C4-2B (cell line): ENCODE measurements around the gene VSX1.

ENCODE experiments used
- H3K27ac ChIP-seq: fragments of 450-650 bp; 2 replicates; pipeline ENCODE4 v1.5.1; 2017
- ZFX ChIP-seq: fragments of 450-650 bp; IDR thresholded peaks from 2 replicates; pipeline ENCODE4 v1.6.1; 2017
- TF ChIP-seq, protein P1 (sequence below): fragments of 450-650 bp; conservative IDR thresholded peaks from 2 replicates; pipeline ENCODE4 v1.5.1; 2017; ENCODE audit warnings: mild to moderate bottlenecking

VSX1 gene

DNA sequence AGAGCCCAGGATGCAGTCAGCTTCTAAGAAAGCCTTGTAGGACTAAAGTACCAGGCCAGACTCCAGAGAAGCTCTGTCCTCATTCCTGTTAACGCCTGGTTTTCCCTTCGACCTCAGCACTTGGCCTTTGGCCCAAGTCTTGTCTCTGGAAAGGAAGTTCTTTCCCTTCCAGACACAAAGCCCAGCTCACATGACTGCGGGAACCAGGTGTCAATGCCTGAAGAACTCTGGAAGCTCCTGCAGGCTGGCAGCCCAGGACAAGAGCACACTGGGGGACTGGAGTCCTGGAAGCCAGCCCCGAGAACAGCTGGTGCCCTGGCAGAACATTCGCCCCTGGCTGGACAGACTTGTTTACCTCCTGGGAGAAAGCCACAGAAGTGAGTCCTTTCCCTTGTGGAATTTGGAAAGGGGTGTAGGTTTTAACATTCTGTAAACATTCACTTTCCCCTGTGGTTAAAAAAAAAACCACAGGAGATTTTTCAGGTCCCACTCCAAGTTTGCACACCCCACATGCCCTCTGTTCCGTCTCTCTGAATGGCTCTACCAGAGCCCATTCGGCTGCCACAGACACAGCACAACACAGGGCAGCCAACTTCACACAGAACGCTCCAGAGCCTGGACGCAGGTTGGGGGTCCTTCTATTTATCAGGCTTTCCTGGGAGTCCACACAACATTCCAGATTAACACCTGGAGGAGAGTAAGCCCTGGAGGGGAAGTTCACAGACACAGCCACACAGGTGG, 42.1 kb downstream of the VSX1 start:
- TF ChIP-seq, protein P1, sequence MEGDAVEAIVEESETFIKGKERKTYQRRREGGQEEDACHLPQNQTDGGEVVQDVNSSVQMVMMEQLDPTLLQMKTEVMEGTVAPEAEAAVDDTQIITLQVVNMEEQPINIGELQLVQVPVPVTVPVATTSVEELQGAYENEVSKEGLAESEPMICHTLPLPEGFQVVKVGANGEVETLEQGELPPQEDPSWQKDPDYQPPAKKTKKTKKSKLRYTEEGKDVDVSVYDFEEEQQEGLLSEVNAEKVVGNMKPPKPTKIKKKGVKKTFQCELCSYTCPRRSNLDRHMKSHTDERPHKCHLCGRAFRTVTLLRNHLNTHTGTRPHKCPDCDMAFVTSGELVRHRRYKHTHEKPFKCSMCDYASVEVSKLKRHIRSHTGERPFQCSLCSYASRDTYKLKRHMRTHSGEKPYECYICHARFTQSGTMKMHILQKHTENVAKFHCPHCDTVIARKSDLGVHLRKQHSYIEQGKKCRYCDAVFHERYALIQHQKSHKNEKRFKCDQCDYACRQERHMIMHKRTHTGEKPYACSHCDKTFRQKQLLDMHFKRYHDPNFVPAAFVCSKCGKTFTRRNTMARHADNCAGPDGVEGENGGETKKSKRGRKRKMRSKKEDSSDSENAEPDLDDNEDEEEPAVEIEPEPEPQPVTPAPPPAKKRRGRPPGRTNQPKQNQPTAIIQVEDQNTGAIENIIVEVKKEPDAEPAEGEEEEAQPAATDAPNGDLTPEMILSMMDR = no peak
- TF ChIP-seq ZFX = no peak
- H3K27ac ChIP-seq = peak overlapping the region; percentile 72

DNA sequence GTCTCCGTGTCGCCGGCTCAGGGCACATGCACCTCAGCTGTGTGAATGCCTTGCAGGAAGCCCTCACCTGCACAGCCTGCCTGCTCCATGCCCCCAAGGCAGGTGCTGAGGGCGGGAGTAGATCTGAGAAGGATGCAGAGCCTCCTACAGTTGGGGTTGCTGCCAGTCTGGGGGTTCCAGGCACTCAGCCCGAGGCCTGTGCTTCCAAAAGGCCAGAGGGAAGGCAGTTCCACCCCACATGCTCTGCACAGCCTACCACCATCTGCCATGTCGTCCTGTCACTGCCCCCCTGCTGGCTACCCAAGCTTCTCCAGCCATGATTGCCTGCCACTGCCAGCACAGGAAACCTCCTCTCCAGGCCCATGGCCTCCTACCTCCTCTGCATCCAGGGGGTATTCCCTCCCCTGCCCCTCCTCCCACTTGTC, 43.3 kb downstream of the VSX1 start:
- TF ChIP-seq ZFX = no peak
- TF ChIP-seq, protein P1 = no peak
- peak overlapping the region; percentile 72 for H3K27ac ChIP-seq

DNA sequence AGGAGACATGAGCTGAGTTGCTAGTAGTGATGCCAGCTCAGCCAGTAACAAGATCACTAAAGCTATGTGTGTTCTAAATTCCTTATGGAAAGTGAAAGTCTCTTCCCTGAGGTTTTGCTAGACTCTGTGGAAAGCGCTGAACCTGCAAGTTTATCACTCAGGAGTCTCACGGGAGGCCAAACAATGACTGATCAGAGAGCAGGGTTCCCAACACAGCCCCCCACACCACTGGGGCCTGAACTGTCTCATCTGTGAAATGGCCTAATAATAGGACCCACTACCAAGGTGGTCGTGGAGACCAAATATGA, 43.9 kb downstream of the VSX1 start:
- TF ChIP-seq ZFX = no peak
- TF ChIP-seq, protein P1 = no peak
- peak overlapping the region; percentile 72 for H3K27ac ChIP-seq

DNA sequence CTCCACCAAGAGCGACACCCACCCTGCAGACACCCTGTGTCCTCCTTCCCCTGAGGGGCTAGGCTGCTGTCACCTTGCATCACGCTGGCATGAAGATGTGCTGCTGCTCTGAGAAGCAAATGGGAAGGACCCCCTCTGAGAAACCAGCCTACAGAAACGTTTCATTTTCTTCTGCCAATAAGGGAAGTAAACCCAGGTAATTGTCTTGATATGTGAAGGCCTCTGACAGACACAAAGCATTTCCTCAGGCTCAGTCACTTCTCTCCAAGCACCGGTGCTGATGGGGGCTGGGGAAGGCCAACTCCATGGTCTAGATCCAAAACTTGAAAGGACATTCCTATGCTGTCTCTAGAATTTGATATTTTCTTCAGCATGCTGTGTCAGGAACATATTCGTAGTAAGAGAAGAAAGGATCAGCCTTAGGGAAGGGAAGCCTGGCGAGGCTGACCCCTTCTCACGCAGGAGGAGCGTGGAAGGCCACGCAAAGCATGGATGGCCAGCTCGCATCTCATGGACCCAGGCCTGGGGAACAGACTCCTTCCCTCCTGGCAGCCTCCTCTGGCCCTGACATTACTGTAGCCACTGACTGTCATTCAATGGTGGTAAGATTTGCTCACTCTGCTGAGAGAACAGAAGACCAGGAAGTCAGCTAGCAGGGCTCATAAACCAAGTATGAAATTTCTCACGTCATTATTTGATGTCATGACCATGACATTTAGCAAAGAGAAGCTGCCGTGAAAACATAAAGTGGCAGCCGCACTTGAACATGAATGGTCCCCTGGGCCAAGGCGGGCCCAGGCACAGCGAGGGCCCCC, 44.4 kb downstream of the VSX1 start:
- TF ChIP-seq, protein P1 = no peak
- no peak for TF ChIP-seq ZFX
- H3K27ac ChIP-seq = peak overlapping the region; percentile 72

DNA sequence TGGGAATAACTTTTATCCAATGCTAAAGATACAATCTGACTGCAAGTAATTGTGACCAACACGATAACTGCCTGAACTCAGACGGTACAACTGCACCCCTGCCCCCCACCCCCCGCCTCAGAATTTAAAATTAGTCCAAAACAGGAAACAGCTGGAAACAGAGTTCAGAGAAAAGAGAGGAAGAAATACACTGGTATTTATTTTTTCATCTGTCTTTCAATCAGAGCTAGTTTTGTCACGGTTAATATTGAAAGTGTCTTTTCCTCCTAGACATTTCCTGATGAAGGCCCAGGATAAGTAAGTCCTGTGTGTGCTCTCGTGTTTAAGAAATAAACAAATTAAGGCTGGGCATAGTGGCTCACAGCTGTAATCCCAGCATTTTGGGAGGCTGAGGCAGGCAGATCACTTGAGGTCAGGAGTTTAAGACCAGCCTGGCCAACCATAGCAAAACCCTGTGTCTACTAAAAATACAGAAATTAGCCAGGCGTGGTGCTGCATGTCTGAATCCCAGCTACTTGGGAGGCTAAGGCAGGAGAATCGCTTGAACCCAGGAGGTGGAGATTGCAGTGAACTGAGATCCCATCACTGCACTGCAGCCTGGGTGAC, 45.5 kb downstream of the VSX1 start:
- TF ChIP-seq ZFX = no peak
- H3K27ac ChIP-seq = peak overlapping the region; percentile 72

DNA sequence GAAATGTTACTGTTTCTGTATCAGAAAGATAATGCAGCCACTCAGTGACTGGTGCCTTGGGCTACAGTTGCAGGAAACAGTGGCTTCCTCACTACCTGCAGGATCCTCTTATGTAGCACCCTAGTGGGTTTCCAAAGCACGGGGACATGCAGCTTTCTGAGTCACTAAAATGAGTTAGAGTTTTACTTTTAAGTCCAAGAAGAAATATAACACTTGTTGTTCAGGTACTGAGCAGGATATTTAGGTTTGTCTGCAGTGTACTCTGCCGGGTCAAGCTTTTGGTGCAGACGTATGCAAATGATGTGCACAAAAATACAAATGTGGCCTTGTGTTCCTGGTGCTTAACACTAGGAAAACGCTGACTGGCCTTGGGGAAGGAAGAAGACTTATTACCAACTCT, 46.0 kb downstream of the VSX1 start:
- TF ChIP-seq, protein P1 = no peak
- TF ChIP-seq ZFX = no peak
- peak overlapping the region; percentile 72; the same call in 1 of the 2 replicates for H3K27ac ChIP-seq

DNA sequence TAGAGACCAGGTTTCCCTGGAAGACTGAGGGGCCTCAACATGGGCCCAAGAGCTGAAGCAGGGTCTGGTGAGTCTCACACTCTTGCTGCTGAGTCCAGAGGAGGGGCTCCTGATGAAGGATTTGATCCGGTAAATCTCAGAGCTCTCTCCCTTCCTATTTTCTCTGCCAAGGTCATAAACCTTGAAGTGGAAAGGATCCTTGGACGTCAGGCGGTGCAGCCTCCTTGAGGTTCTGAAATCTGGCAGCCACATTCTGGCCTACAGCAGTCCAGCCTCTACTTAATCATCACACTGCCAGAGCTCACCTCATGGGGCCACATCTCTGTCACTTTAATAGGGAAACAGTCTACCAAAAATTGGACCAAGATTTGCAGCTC, 48.0 kb downstream of the VSX1 start:
- TF ChIP-seq, protein P1 = no peak
- TF ChIP-seq ZFX = no peak
- H3K27ac ChIP-seq = no peak overlapping the region; the same call in 1 of the 2 replicates
